GM12874 (cell line): ENCODE measurements around the gene DCUN1D3.

Experiments
- TF ChIP-seq, protein P1 (sequence below): IDR thresholded peaks from 2 replicates; pipeline ENCODE4 v1.5.1; 2011; ENCODE audit warnings: low read depth, mild to moderate bottlenecking, control low read depth, low read length, moderate library complexity; ENCODE audit not compliant: insufficient read depth

DCUN1D3 gene

DNA sequence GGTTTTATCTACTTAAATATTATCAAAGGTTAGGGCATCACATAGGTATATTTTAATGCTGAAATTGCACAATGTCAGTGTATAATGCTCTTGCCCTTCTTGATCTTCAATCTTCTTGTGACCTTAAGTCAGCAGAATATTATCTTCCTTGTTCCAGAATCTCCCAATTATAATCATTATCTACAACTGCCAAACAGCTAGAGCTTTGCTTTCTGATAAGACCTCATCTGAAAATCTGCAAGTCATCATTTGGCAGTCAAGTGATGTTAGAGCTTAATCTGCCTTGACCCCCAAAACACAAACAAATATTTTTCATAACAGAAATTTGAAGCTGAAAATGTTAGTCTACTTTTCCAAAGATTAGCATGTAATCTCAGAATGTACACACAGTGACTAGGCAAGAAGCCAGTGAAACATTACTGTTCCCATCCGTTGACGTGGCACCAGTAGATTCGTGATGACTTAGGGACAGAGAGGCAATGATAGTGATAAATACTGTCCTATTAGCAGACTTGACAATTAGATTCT is 74.1 kb downstream of the DCUN1D3 start:
- TF ChIP-seq, protein P1, sequence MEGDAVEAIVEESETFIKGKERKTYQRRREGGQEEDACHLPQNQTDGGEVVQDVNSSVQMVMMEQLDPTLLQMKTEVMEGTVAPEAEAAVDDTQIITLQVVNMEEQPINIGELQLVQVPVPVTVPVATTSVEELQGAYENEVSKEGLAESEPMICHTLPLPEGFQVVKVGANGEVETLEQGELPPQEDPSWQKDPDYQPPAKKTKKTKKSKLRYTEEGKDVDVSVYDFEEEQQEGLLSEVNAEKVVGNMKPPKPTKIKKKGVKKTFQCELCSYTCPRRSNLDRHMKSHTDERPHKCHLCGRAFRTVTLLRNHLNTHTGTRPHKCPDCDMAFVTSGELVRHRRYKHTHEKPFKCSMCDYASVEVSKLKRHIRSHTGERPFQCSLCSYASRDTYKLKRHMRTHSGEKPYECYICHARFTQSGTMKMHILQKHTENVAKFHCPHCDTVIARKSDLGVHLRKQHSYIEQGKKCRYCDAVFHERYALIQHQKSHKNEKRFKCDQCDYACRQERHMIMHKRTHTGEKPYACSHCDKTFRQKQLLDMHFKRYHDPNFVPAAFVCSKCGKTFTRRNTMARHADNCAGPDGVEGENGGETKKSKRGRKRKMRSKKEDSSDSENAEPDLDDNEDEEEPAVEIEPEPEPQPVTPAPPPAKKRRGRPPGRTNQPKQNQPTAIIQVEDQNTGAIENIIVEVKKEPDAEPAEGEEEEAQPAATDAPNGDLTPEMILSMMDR: no peak

DNA sequence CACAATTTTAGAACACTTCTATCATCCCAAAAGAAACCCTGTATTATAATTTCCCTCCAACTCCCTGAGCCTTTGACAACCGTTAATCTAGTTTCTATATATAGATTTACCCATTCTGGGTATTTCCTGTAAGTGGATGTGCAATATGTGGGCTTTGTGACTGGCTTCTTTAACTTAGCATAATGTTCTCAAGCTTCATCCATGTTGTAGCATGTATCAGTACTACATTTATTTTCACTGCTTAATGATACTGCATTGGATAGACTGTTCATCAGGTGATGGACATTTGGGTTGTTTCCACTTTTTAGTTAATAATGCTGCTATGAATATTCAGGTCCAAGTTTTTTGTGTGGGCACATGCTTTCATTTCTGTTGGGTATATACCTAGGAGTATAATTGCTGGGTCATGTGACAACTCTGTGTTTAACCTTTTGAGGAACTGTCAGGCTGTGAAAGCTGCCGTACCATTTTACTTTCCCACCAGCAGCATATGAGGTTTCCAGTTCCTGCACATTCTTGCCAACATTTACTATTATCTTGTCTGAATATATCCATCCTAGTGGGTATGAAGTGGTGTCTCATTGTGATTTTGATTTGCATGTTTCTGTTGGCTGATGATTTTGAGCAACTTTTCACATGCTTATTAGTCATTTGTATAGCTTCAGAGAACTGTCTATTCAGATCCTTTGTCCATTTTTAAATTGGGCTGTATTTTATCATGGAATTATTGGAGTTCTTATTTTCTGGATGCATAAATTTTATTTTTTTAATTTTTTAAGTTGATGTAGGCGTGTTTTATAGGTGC is 77.4 kb downstream of the DCUN1D3 start:
- TF ChIP-seq, protein P1: no peak

DNA sequence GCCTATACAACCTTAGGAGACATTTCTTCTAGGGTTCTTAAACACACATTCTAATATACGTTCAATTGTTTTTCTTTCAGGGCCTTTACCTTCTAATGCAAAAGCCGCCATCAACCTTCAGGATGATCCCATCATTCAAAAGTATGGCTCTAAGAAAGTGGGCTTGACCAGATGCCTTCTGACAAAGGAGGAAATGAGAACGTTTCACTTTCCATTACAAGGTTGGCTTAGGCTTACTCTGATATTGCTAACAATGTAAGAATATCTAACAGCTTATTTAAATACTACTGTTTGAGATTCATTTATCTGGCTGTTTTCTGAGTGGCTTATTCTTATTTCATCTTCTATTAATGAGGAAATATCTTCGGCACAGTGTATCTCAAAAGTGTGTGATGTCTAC is 78.5 kb downstream of the DCUN1D3 start:
- TF ChIP-seq, protein P1: no peak

DNA sequence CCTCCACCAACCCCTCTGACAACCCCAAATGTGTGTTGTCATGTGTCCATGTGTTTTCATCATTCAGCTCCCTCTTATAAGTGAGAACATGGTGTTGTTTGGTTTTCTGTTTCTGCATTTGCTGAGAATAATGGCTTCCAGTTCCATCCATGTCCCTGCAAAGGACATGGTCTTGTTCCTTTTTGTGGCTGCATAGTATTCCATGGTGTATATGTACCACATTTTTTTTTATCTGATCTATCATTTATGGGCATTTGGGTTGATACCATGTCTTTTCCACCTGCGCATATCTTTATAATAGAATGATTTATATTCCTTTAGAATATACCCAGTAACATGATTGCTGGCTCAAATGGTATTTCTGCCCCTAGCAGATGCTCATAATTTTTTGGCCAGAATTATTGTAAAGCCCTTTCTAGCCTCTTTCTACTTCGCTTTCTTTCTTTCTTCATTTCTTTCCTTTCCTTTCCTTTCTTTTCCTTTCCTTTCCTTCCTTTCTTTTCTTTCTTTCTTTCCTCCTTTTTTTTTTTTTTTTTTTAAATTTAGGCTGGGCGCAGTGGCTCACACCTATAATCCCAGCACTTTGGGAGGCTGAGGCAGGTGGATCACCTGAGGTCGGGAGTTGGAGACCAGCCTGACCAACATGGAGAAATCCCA is 81.1 kb downstream of the DCUN1D3 start:
- TF ChIP-seq, protein P1: no peak

DNA sequence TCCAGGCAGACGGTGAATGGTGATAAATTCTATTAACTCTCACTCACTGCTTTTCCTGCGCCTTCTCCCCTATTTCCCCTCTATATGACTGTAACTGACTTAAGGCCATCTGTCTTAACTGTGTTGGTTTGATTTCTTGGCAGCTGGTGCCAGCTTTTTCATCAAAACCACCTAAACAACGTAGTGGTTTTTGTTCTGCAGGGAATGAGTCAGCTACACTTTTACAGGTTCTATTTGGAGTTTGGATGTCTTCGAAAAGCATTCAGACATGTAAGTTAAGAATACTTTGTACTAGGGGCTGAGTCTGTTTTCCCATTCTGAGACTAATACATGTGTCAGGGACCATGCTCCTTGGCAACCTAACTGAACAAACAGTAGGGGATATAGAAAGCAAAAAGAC is 85.4 kb downstream of the DCUN1D3 start:
- TF ChIP-seq, protein P1: no peak

DNA sequence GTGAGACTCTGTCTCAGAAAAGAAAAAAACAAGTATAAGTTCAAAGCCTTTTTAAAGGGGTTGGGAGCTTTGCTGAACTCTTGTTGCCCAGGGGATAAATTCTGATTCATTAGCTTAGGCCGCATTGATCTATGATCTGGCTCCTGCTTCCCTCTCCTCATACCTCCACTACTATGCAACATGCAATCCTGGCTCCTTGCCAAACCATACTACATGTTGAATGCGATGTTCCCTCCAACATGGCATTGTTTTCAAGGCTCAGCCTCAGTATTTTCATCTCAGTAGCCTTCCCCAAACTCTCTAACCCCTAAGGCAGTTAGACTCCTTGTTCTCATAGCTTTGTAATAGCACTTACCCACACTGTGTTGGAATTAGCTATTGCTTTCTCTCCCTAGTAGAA is 87.6 kb downstream of the DCUN1D3 start:
- TF ChIP-seq, protein P1: no peak

DNA sequence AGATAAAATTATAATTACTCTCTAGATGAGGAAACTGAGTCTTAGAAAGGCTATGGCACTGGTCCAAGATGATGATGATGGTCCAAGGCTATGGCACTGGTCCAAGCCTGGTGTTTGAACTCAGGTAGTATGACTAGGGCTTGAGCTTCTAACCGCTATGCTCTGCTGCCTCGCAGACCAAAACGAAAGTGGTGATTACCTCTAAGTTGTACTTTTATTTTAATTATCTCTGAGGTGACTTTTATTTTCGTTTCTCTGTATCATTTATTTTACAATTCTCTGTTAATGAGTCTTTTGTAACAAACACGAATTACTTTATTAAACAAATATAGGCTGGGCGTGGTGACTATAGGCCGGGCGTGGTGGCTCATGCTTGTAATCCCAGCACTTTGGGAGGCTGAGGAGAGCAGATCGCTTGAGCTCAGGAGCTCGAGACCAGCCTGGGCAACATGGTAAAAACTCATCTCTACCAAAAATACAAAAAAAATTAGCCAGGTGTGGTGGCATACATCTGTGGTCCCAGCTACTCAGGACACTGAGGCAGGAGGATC is 88.2 kb downstream of the DCUN1D3 start:
- TF ChIP-seq, protein P1: no peak
